Vein endothelial cell (primary cell): ENCODE measurements around the gene STAMBP. TPM values are rescaled to one million over a fixed set of nuclear protein-coding genes. Genes with fewer than 3 reads are reported as not detected.

ENCODE experiments used
- total RNA-seq: library from RNA; depleted of rRNA; stranded (reverse); fragments of >200 nt; gene quantifications from 2 replicates; pipeline ENCODE4 v1.2.3, GENCODE V29; 2012

Gene STAMBP
- total RNA-seq = 17.7 and 18.6 TPM in 2 replicates

GRCh38 chr2:73828818-73829570, at the start of gene STAMBP:
Gene STAMBP, plus strand, starts transcription at chr2:73828961. Its CDS starts 1,896 bp downstream, at chr2:73830857.

DNA sequence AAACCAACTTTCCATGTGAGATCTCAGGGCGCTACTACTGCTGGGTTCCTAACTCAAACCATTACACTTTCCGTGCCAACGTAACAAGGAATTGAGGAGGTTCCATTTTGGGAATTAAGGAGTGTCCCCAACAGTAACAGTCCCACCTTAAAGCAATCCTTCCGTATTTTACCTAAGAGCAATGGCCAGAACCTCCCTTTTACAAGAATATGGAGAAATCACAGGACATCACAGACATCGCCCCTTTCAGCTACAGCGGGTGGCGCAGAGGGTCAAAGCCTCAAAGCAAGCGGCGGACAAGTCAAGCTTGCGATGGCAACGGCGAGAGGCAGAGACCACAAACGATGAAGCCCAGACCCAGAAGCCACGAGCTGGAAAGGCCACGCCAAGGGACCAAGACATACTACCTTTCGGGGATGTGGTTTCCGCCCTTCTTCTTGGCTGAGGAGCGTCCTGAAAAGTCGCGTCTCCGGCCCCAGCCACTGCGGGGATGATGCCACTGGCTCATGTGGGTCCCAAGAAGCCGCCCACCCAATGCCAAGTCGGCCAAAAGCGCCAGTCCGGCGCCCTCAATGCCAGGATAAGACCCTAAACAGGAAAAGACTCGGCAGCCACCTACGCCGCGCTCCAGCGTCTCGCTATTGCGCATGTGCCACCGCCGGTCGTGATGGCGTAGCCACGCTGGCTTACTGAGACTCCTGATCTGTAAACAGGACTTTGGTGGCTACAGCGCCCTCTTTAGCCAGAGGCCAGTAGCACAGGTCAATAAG, 49.1 kb upstream of the STAMBP start, which contains the start of gene DUSP11:
DUSP11 (minus strand) TSS at position 637 of the 770 bp plus-strand sequence; CDS start at position 508, 129 bp downstream.

DNA sequence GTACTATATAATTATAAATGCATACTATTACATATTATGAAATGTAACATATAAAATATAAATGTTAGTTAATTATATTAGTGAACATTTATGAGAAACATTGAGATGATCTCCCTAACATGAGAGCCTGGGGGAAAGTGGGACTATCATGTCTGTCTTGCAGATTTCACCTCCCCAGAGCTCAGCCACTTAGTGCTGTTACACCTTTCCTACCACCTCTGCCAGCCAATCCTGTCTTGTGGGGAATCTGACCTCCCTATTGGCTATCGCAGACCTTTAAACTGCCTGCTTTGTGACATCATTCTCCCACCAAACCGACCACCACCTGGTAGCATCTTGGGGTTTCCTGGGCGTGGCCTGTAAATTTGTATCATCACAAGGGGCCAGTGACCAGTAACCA, 44.9 kb upstream of the STAMBP start, which contains the start of gene C2orf78:
C2orf78 (plus strand) TSS at position 301 of the 400 bp plus-strand sequence. CDS start 127 bp downstream, outside the sequence.

GRCh38 chr2:73892631-73893329, 64.0 kb downstream of the STAMBP start, which contains the start of gene ACTG2:
Gene ACTG2, plus strand, starts transcription at chr2:73893008. Its CDS starts 8,304 bp downstream, at chr2:73901312.

Other genes starting within 250 kb of the STAMBP start
- not detected in 2 replicates for gene NAT8, start 186.5 kb upstream of the STAMBP start, total RNA-seq
- gene TPRKB, start 91.6 kb upstream of the STAMBP start, total RNA-seq = 35.3 and 46.5 TPM in 2 replicates
- 31.4 and 38.4 TPM in 2 replicates for gene DUSP11, start 48.9 kb upstream of the STAMBP start, total RNA-seq
- gene C2orf78, start 44.8 kb upstream of the STAMBP start, total RNA-seq = not detected in 2 replicates
- gene ACTG2, start 64.0 kb downstream of the STAMBP start, total RNA-seq = 0.67 TPM in 1 of 2 replicates, not detected in the other
- 44.9 and 53.9 TPM in 2 replicates for gene DGUOK, start 97.9 kb downstream of the STAMBP start, total RNA-seq
- gene TET3, start 155.9 kb downstream of the STAMBP start, total RNA-seq = 9.3 and 11.4 TPM in 2 replicates